Dedifferentiated amniotic fluid mesenchymal stem cell (primary cell): Measurements from ENCODE around the gene MOB1B.
"Not testable (repeated sequence)": the region's sequence is repeated elsewhere in the genome, so short reads cannot be mapped to it uniquely, and the experiment has no call there.

Source experiments
- DNase-seq: peaks from one replicate; pipeline ENCODE4 v3.0.0-alpha.2; 2016; ENCODE audit errors: extremely low spot score

The MOB1B gene

GRCh38 chr4:70901984-70902576 is at the start of gene MOB1B:
Gene MOB1B (plus strand): TSS chr4:70902369. CDS start chr4:70902537, 168 bp downstream.
- peak; percentile 88 for DNase-seq

GRCh38 chr4:70855464-70855863 is 46.7 kb upstream of the MOB1B start:
- no peak for DNase-seq

GRCh38 chr4:70858454-70858853 is 43.7 kb upstream of the MOB1B start:
- no peak for DNase-seq

GRCh38 chr4:70859066-70859465 is 43.1 kb upstream of the MOB1B start:
- DNase-seq, result no peak

GRCh38 chr4:70863099-70863790 is 38.9 kb upstream of the MOB1B start:
- no peak for DNase-seq

- no peak for DNase-seq
Measured at GRCh38 chr4:70868778-70869177, 33.4 kb upstream of the MOB1B start.

GRCh38 chr4:70873216-70873615 is 29.0 kb upstream of the MOB1B start:
- no peak for DNase-seq

- DNase-seq, result no peak
Measured at GRCh38 chr4:70874268-70875156, 27.7 kb upstream of the MOB1B start.

- no peak for DNase-seq
Measured at GRCh38 chr4:70877556-70877955, 24.6 kb upstream of the MOB1B start.

- no peak for DNase-seq
Measured at GRCh38 chr4:70880739-70881138, 21.4 kb upstream of the MOB1B start.

GRCh38 chr4:70885174-70885573 is 17.0 kb upstream of the MOB1B start:
- DNase-seq, result no peak

- DNase-seq, result no peak
Measured at GRCh38 chr4:70892086-70892769, 9.9 kb upstream of the MOB1B start.

- DNase-seq, result no peak
Measured at GRCh38 chr4:70893790-70894189, 8.4 kb upstream of the MOB1B start.

- peak; percentile 20 for DNase-seq
Measured at GRCh38 chr4:70895405-70895804, 6.8 kb upstream of the MOB1B start.

GRCh38 chr4:70895811-70896491 is 6.2 kb upstream of the MOB1B start:
- no peak for DNase-seq

- DNase-seq, result not testable (repeated sequence)
Measured at GRCh38 chr4:70898581-70898980, 3.6 kb upstream of the MOB1B start.

- DNase-seq, result no peak
Measured at GRCh38 chr4:70901607-70901983, 574 bp upstream of the MOB1B start.

- DNase-seq, result peak; percentile 18
Measured at GRCh38 chr4:70902577-70903290, 565 bp downstream of the MOB1B start.

GRCh38 chr4:70903291-70903603 is 1.1 kb downstream of the MOB1B start:
- DNase-seq, result no peak

- DNase-seq, result no peak
Measured at GRCh38 chr4:70908993-70909556, 6.9 kb downstream of the MOB1B start.

- no peak for DNase-seq
Measured at GRCh38 chr4:70914000-70914399, 11.8 kb downstream of the MOB1B start.
